HG02588 (cell line): ENCODE results near the gene PTCRA.

Experiments used
- ATAC-seq: cut with Tn5 transposase; IDR thresholded peaks from one replicate; pipeline ENCODE4 v1.9.1; 2021; ENCODE audit warnings: mild to moderate bottlenecking, moderate library complexity; ENCODE audit not compliant: unreplicated experiment

The PTCRA gene

GRCh38 chr6:42969934-42970333 is 54.1 kb downstream of the PTCRA start:
- ATAC-seq = no peak

- ATAC-seq = no peak
These were observed 55.2 kb downstream of the PTCRA start for GRCh38 chr6:42970871-42971612.

GRCh38 chr6:42971746-42972327 is 56.0 kb downstream of the PTCRA start:
- no peak for ATAC-seq

GRCh38 chr6:42973926-42974325 is 58.1 kb downstream of the PTCRA start:
- ATAC-seq = no peak

GRCh38 chr6:42974919-42975505 is 59.2 kb downstream of the PTCRA start:
- no peak for ATAC-seq
